Activated T-helper 17 cell treated with anti-CD3 and anti-CD28 coated beads, Interleukin-2, amount 50 U/mL, for 72 hours (primary cell): ENCODE results near the gene DIP2C. TPM values are rescaled to one million over a fixed set of nuclear protein-coding genes. Genes with fewer than 3 reads are reported as not detected.
"Not testable (repeated sequence)": the region's sequence is repeated elsewhere in the genome, so short reads cannot be mapped to it uniquely, and the experiment has no call there.

ENCODE experiments used
- ATAC-seq: fragments of 150-1000 bp; cut with Tn5 transposase; replicated peaks from 2 replicates; pipeline ENCODE4 v1.10.0; 2021; ENCODE audit warnings: mild to moderate bottlenecking, moderate library complexity
- H3K27ac Mint-ChIP-seq: one replicate; pipeline ENCODE4 v1.8.0; 2022; ENCODE audit warnings: mixed read lengths
- H3K27me3 Mint-ChIP-seq: one replicate; pipeline ENCODE4 v1.8.0; 2022; ENCODE audit warnings: mixed read lengths
- H3K36me3 Mint-ChIP-seq: one replicate; pipeline ENCODE4 v1.8.0; 2022; ENCODE audit warnings: low read depth, mild to moderate bottlenecking, mixed read lengths
- H3K4me1 Mint-ChIP-seq: one replicate; pipeline ENCODE4 v1.8.0; 2022; ENCODE audit warnings: mixed read lengths
- H3K4me3 Mint-ChIP-seq: one replicate; pipeline ENCODE4 v1.8.0; 2022; ENCODE audit warnings: mild to moderate bottlenecking, mixed read lengths
- H3K9me3 Mint-ChIP-seq: one replicate; pipeline ENCODE4 v1.8.0; 2022; ENCODE audit warnings: mixed read lengths
- total RNA-seq, 2 donors: library from RNA; stranded (reverse); gene quantifications; one replicate each; pipeline ENCODE4 v1.2.3, GENCODE V29; 2022

DIP2C gene
- total RNA-seq, 2 donors from 2014 or later: 1.1 to 1.9 TPM

DNA sequence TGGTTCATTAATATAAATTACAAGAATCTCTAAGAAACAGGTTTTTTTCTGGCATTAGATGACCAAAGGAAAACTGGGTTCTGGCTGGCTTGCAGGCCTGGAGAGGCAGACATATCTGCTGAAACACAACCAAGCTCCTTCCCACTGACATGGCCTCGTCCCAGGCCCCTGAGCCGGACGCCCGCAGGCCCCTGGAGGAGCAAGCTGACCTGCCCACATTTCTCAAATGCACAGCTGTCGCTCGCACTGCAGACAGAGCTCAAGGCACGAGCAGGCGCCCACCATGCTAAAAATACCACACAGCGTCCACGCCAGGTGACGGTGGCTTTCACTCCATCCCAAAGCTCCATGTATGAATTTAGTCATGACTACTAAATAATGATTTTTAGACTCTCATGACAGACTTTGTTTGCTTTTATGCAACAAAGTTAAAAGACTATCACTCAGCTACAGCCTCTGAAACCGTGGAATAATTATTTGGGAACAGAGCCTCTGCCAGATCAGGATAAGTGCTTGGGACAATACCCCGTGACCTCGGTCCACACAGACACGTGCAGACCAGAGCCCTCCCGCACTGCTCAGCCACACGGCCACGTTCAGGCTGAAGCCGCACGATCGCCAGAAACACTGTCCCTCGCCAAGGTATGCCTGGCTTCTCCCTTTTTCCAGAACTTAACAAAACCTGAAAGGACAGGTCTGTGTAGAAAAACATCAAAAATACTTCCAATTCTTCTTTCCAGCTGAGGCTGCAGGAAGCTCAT lies 71.1 kb downstream of the DIP2C start:
- H3K27ac Mint-ChIP-seq: no peak overlapping the region
- H3K4me3 Mint-ChIP-seq: no peak overlapping the region
- H3K9me3 Mint-ChIP-seq: no peaks in the 10 kb centered on the region
- no peak for ATAC-seq
- no peaks in the 10 kb centered on the region for H3K4me1 Mint-ChIP-seq
- H3K36me3 Mint-ChIP-seq: no peaks in the 10 kb centered on the region
- H3K27me3 Mint-ChIP-seq: peaks cover 21% of the 10 kb centered on the region

DNA sequence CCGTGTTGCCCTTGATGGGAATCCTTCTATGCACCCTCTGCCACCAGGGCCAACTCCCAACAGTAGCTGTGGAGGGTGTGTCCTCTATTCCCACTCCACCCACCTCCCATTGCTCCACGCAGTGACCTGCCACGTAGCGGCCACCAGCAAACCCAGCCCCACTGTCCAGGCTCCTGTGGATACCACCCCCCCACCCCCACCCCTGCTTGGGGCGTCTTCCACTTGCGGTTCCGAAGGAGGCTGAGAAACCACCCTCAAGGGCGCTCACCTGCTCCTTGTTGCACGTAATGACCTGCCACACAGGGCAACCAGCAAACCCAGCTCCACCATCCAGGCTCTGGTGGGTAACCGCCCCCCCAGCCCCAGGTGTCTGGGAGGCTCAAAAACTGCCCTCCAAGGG lies 72.0 kb downstream of the DIP2C start:
- Mint-ChIP-seq H3K9me3 (no peaks in the 10 kb centered on the region), H3K27ac (no peak overlapping the region), H3K4me3 (no peak overlapping the region), H3K27me3 (peaks cover 15% of the 10 kb centered on the region), H3K36me3 (no peaks in the 10 kb centered on the region), H3K4me1 (no peaks in the 10 kb centered on the region)
- no peak for ATAC-seq

DNA sequence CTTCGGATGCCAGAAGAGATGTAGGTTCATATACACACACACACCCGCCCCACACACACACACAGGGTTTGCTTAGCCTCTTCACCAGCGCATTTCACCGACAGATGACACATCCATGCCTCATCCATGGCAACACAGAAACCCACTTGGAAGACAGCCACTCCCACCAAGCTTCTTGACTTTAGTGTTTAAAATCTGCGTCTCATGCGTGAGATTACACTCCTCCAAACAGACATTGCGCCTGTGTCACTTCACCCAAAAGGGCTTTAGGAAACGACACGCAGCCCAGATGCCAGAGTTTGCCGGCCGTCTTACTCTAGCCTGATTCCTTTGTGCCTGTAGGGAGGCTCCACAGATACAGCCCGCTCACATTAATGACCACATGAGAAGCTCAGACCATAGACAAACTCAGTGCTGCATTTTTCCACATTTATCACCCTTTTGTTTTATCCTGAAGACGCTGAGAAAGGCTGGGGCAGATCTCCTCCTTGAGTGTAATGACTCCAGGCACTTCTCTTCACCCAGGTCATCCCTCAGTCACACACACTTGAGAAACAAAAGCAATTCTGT lies 73.8 kb downstream of the DIP2C start:
- no peak for ATAC-seq
- no peaks in the 10 kb centered on the region for H3K36me3 Mint-ChIP-seq
- no peak overlapping the region for H3K4me3 Mint-ChIP-seq
- H3K9me3 Mint-ChIP-seq: no peaks in the 10 kb centered on the region
- no peak overlapping the region for H3K27ac Mint-ChIP-seq
- peaks cover 4% of the 10 kb centered on the region for H3K4me1 Mint-ChIP-seq
- H3K27me3 Mint-ChIP-seq: peaks cover 9% of the 10 kb centered on the region

DNA sequence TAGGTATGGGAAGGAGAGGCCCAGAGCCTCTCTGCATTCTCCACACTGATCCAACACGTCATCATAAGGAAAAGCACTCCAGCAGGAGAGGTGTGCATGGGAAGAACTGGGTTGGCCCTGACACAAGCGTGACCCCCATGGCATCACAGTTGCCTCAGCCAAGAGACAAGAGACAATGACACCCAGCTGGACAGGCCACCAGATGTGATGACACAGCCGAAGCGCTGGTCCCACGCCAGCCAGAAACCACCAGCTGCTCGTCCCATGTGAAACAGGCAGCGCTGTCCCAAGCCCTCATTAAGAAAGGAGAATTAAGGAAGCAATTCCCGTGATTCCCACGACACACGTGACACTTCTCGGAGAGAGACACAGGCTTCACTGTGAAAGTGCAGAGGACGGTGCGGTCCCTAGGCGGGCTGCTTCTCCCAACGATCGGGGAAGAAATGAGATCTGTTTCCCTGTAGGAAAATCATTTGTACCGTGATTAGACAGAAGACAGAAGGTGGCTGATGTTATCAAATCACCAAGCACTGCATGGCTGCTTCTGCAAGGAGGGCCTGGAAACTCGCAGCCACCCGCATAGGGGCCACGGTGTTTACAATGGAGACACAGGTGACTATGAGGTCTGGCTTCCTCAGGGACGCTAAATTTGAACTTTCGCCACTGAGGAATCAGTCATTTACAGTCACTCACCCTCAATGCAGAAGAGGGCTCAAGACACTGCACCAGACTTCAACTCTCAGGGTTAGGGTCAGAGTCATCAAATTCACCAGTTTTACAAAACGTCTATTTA lies 74.5 kb downstream of the DIP2C start:
- Mint-ChIP-seq H3K27ac (no peak overlapping the region), H3K36me3 (no peaks in the 10 kb centered on the region), H3K4me1 (peaks cover 4% of the 10 kb centered on the region), H3K9me3 (no peaks in the 10 kb centered on the region), H3K4me3 (no peak overlapping the region), H3K27me3 (peaks cover 9% of the 10 kb centered on the region)
- no peak for ATAC-seq

DNA sequence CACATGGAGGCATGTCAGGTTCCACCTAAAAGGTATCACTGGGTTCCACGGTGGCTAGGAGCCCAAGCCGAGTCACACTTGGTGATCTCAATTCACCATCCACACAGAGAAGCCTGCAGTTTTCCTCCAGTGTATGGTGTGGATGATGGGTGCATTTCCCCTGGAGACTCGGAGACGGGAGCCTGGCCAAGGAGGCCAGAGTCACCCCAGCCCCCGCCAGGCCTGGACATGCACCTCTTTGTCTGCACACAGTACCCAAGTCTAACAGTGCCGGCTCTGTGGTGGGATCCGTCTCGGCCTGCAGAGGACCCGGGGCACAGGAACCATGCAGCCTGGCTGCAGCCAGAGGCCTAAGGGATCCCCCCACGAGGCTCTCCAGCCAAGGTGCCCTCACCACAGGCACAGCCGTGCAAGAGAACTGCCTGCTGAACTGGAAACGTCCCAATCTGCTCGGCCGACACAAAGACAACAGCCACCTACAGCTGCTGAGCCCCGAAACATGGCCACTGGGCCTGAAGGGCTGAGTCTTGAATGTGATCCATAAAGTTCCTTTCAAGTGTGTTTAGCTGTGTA lies 75.2 kb downstream of the DIP2C start:
- no peak overlapping the region for H3K27ac Mint-ChIP-seq
- peaks cover 9% of the 10 kb centered on the region for H3K27me3 Mint-ChIP-seq
- H3K4me3 Mint-ChIP-seq: no peak overlapping the region
- H3K9me3 Mint-ChIP-seq: no peaks in the 10 kb centered on the region
- H3K36me3 Mint-ChIP-seq: no peaks in the 10 kb centered on the region
- H3K4me1 Mint-ChIP-seq: peaks cover 4% of the 10 kb centered on the region
- ATAC-seq: no peak

DNA sequence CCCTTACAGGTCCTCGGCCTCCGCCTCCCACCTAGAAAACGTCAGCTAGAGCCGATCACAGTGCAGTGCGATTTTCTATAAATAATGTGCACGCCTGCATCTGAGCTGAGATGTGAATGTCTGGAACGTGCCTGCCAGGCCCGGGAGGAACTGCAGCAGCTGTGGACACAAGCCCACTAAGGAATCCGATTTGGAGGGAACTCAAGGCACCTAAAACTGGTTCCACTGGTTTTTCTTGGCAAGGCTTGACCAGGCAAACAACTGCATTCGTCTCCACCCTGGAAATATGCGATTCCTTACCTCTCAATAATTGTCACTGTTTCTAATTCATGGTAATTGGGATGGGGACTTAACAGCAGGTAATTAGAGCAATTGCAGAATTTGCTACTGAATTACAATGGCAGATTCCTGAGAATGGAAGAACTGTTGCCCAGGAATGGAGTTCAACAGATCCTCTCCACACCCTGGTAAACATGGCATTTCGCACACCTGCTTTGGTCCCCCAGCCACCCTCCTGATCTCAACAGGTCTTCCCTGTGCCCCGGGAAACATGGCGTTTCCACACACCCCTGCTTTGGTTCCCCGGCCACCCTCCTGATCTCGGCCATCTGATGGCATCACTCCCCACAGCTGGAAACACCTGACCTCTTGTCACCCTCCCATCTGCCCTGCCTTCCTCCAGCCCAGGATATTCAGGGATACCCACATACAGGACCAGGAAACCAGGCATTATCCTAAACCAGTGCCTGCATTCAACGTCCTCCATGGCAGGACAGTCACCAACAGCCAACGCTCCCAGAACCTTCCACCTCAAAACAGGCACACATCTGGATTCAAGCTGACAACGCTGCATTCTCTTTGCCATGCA lies 76.0 kb downstream of the DIP2C start:
- Mint-ChIP-seq H3K4me1 (peaks cover 11% of the 10 kb centered on the region), H3K4me3 (no peak overlapping the region), H3K27me3 (peaks cover 9% of the 10 kb centered on the region), H3K9me3 (no peaks in the 10 kb centered on the region), H3K27ac (no peak overlapping the region), H3K36me3 (no peaks in the 10 kb centered on the region)
- no peak for ATAC-seq

DNA sequence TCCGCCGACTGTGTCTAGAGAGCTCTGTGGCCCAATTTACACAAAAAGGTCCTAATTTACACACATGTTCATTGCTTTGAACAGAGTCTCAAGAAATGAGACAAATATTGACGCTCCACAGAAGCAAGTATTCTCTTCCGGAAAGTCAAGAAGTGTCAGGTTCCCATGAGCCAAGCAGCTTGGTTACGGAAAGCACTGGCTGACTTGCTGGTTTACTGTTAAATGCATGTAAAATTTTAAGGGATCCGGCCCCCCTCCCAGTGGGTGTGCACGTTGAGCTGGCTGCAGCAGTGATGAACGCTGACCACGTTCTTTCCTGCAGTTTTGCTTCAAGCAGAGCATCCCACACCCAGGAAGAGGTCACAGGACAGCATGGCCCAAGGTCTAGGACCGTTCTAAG lies 76.8 kb downstream of the DIP2C start:
- no peak for ATAC-seq
- H3K9me3 Mint-ChIP-seq: no peaks in the 10 kb centered on the region
- H3K36me3 Mint-ChIP-seq: no peaks in the 10 kb centered on the region
- H3K27ac Mint-ChIP-seq: no peak overlapping the region
- peaks cover 6% of the 10 kb centered on the region for H3K27me3 Mint-ChIP-seq
- no peak overlapping the region for H3K4me3 Mint-ChIP-seq
- peaks cover 11% of the 10 kb centered on the region for H3K4me1 Mint-ChIP-seq

DNA sequence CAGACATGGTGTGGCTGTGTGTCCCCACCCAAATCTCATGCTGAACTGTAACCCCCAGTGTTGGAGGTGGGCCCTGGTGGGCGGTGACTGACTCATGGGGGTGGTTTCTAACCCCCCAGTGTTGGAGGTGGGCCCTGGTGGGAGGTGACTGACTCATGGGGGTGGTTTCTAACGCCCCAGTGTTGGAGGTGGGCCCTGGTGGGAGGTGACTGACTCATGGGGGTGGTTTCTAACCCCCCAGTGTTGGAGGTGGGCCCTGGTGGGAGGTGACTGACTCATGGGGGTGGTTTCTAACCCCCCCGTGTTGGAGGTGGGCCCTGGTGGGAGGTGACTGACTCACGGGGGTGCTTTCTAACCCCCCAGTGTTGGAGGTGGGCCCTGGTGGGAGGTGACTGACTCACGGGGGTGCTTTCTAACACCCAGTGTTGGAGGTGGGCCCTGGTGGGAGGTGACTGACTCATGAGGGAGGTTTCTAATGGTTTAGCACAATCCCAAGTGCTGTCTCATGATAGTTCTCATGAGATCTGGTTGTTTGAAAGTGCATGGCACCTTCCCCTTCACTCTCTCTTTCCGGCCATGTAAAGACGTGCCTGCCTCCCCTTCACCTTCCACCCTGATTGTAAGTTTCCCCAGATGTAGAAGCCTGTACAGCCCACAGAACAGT lies 78.7 kb downstream of the DIP2C start:
- H3K9me3 Mint-ChIP-seq, H3K27me3 Mint-ChIP-seq, H3K36me3 Mint-ChIP-seq, H3K4me3 Mint-ChIP-seq: not testable (repeated sequence)
- Mint-ChIP-seq H3K4me1 (peaks cover 11% of the 10 kb centered on the region), H3K27ac (peak overlapping the region; percentile 62)
- peak; percentile 19 for ATAC-seq

DNA sequence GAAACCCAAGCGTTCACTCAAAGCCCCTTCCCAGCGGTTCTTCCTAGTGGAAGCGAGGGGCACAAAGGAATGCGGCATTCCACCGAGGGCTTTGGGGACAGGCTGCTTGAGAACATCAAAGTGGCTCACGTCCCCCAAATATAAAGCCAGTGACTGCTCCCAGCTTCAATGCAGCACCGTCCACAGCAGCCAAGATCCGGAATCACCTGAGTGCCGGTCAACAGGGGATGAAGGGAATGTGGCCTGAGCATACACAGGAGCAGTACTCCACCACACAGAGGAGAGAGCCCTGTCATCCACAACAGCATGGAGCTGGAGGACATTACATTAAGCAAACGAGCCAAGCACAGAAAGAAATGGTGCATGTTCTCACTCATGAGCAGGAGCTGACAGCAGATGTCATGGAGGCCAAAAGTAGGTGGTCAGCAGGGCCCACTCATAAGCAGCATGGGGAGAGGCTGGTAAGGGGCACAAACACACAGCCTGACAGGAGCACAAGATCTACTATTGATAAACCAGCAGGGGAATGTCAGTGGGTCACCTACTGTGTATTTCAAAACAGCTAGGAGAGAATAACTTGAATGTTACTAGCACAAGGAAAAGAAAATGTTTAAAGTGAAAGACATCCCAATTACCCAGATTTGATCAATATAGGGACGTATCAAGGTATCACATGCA lies 79.5 kb downstream of the DIP2C start:
- H3K4me3 Mint-ChIP-seq: no peak overlapping the region
- no peaks in the 10 kb centered on the region for H3K9me3 Mint-ChIP-seq
- H3K36me3 Mint-ChIP-seq: no peaks in the 10 kb centered on the region
- H3K27me3 Mint-ChIP-seq: peaks cover 5% of the 10 kb centered on the region
- H3K4me1 Mint-ChIP-seq: peaks cover 11% of the 10 kb centered on the region
- ATAC-seq: peak; percentile 16
- no peak overlapping the region for H3K27ac Mint-ChIP-seq

DNA sequence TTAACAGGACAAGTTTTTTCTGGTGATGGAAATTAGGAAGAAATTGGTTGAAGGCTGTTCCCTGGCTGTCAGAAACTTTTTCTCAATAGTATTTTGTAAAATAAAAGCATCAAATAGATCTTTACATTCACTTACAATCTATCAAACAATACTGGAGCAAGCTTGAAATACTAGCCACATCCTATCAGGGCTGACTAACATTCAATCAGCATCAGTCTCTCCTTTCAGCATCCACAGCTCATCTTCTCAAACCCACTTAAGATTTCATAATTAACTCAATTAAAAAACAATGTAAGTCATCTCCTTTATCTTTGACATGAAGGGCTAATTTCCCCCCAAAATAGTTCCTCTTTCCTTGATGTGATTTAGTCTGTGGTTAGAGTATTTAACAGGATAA lies 80.2 kb downstream of the DIP2C start:
- Mint-ChIP-seq H3K36me3 (no peaks in the 10 kb centered on the region), H3K4me3 (no peak overlapping the region), H3K27me3 (peaks cover 5% of the 10 kb centered on the region), H3K9me3 (no peaks in the 10 kb centered on the region), H3K4me1 (peaks cover 11% of the 10 kb centered on the region), H3K27ac (no peak overlapping the region)
- ATAC-seq: no peak

DNA sequence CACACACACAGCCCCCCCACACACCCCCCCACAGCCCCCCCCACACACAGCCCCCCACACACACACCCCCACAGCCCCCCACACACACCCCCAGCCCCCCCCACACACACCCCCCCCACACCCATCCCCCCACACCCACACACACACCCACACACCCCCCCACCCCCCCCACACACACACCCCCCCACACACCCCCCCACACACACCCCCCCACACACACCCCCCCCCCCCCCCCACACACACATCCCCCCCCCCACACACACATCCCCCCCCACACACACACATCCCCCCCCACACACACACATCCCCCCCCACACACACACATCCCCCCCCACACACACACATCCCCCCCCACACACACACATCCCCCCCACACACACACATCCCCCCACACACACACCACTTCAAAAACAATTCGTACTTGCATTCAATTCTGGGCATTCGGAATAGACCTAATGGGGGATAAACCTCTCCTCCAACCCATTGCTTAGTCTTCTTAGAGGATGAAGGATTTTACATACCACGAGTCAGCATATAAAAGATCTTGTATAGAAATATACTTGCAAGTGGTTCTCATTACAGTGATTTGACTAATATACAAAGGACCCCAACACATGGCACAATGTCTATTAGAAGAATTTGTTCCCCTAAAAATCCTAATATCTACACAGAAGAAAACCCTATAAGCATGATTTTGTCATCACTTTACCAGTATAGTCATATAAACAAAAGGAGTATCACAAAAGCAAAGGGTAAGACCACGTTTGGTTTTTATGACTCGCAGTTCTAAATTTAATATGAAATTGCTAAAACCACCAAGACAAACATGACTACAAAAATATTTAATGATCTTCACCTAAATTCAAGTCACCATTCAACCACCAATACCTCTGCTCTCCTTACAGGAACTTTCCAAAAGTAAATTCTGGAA lies 80.9 kb downstream of the DIP2C start:
- peaks cover 11% of the 10 kb centered on the region for H3K4me1 Mint-ChIP-seq

DNA sequence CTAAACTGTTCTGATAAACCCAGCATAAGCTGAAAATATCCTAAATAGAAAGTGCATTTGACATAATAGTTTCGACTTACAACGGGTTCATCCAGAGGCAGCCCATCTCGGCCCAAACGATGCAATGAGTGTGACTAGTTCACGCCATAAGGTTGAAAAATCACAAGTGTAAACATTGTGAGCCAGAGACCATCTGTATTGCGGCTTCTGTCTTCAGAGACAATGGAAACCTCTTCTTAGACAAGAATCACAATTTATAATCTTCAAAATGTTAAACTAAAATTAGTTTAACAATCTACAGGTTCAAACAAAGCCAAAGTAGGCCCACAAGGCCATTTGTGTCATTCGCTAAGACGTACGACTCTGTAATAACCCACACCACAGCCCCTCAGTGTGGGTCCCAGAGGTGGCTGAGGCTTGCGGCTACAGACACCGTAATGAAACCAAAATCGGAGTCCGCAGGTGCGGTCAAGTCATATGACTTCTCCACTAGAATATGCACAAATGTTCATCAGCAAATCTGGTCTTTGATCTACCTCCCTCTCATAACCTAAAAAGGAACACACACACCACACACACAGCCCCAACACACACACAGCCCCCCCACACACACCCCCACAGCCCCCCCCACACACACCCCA lies 81.8 kb downstream of the DIP2C start:
- Mint-ChIP-seq H3K9me3 (no peaks in the 10 kb centered on the region), H3K27ac (no peak overlapping the region), H3K36me3 (no peaks in the 10 kb centered on the region), H3K4me1 (peaks cover 11% of the 10 kb centered on the region), H3K27me3 (peaks cover 10% of the 10 kb centered on the region), H3K4me3 (no peak overlapping the region)
- ATAC-seq: no peak

More for the DNA sequence above, 80.9 kb downstream of the DIP2C start:
- Mint-ChIP-seq H3K36me3 (no peaks in the 10 kb centered on the region), H3K9me3 (no peaks in the 10 kb centered on the region), H3K27ac (no peak overlapping the region), H3K4me3 (no peak overlapping the region), H3K27me3 (peaks cover 10% of the 10 kb centered on the region)
- peak; percentile 39 for ATAC-seq
